Type B pancreatic cell (in vitro differentiated cells): ENCODE measurements around the gene METRN. TPM values are rescaled to one million over a fixed set of nuclear protein-coding genes. Genes with fewer than 3 reads are reported as not detected.
A peak's percentile ranks its signal among the peaks of the same experiment; 100 is the strongest.

Experiments used
- DNase-seq: peaks from one replicate; pipeline ENCODE4 v3.0.0; 2021; ENCODE audit warnings: mixed read lengths; ENCODE audit not compliant: unreplicated experiment; ENCODE audit errors: extremely low spot score
- H3K27ac Mint-ChIP-seq: 2 replicates; pipeline ENCODE4 v1.8.0; 2021; ENCODE audit warnings: mild to moderate bottlenecking, mixed read lengths
- H3K27me3 Mint-ChIP-seq: 2 replicates; pipeline ENCODE4 v1.8.0; 2021; ENCODE audit warnings: mixed read lengths
- H3K36me3 Mint-ChIP-seq: 2 replicates; pipeline ENCODE4 v1.8.0; 2021; ENCODE audit warnings: mixed read lengths
- H3K4me1 Mint-ChIP-seq: one replicate; pipeline ENCODE4 v1.8.0; 2021; ENCODE audit warnings: mixed read lengths; ENCODE audit not compliant: unreplicated experiment
- H3K4me3 Mint-ChIP-seq: 2 replicates; pipeline ENCODE4 v1.8.0; 2021; ENCODE audit warnings: mild to moderate bottlenecking, mixed read lengths
- H3K9me3 Mint-ChIP-seq: 2 replicates; pipeline ENCODE4 v1.8.0; 2021; ENCODE audit warnings: mixed read lengths
- CTCF ChIP-seq: fragments of 200-600 bp; sonication (generic); conservative IDR thresholded peaks from 2 replicates; pipeline ENCODE4 v1.5.0; 2021; ENCODE audit warnings: antibody characterized with exemption, mild to moderate bottlenecking
- total RNA-seq: library from RNA; stranded (reverse); gene quantifications from 2 replicates; pipeline ENCODE4 v1.2.1, GENCODE V29; 2021; ENCODE audit warnings: low replicate concordance

METRN gene
- total RNA-seq, 1 donor from 2014 or later: 97.1 TPM

GRCh38 chr16:726188-726437, 11.2 kb downstream of the METRN start:
- no peak overlapping the region for H3K4me3 Mint-ChIP-seq
- no peak for TF ChIP-seq CTCF
- no peaks in the 10 kb centered on the region for H3K36me3 Mint-ChIP-seq
- no peaks in the 10 kb centered on the region for H3K4me1 Mint-ChIP-seq
- no peak for DNase-seq
- no peaks in the 10 kb centered on the region for H3K27me3 Mint-ChIP-seq
- no peaks in the 10 kb centered on the region for H3K9me3 Mint-ChIP-seq
- peak overlapping the region; percentile 46 for H3K27ac Mint-ChIP-seq

- H3K9me3 Mint-ChIP-seq: no peaks in the 10 kb centered on the region
- no peak for DNase-seq
- H3K27me3 Mint-ChIP-seq: no peaks in the 10 kb centered on the region
- peak within 1 kb of the TSS; percentile 74 for H3K4me3 Mint-ChIP-seq
- TF ChIP-seq CTCF: no peak
- H3K4me1 Mint-ChIP-seq: no peaks in the 10 kb centered on the region
- H3K36me3 Mint-ChIP-seq: no peaks in the 10 kb centered on the region
- peak within 1 kb of the TSS; percentile 46 for H3K27ac Mint-ChIP-seq
Measured at GRCh38 chr16:726438-727290, 11.7 kb downstream of the METRN start, which contains the start of the genes CCDC78 and HAGHL. Gene CCDC78 (minus strand): TSS chr16:726443. CDS start chr16:726367, 76 bp downstream. Gene HAGHL (plus strand): TSS chr16:727106. CDS start chr16:727510, 404 bp downstream.

- H3K27ac Mint-ChIP-seq: no peak overlapping the region
- H3K36me3 Mint-ChIP-seq: no peaks in the 10 kb centered on the region
- no peaks in the 10 kb centered on the region for H3K27me3 Mint-ChIP-seq
- TF ChIP-seq CTCF: no peak
- H3K4me1 Mint-ChIP-seq: no peaks in the 10 kb centered on the region
- DNase-seq: no peak
- H3K9me3 Mint-ChIP-seq: no peaks in the 10 kb centered on the region
- peak overlapping the region; percentile 47 for H3K4me3 Mint-ChIP-seq
Measured at GRCh38 chr16:727291-727977, 12.5 kb downstream of the METRN start.

DNA sequence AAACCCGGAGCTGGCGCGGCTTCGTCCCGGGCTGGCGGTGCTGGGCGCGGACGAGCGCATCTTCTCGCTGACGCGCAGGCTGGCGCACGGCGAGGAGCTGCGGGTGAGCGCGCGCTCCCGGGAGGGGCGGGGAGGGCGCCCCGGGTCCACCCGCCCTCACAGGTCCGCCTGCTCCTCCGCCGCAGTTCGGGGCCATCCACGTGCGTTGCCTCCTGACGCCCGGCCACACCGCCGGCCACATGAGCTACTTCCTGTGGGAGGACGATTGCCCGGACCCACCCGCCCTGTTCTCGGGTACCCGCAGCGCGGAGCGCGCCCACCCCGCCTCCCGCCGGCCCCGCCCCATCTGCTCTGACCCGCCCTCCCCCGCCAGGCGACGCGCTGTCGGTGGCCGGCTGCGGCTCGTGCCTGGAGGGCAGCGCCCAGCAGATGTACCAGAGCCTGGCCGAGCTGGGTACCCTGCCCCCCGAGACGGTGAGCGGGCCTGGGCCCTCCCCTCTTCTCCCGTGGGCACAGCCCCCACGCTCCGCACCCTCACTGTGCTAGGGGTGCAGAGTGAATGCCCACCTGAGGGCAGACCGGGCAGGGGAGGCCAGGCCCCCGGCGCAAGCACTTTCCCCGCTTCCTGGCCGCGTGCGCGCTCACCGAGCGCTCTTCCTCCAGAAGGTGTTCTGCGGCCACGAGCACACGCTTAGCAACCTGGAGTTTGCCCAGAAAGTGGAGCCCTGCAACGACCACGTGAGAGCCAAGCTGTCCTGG, 13.4 kb downstream of the METRN start:
- Mint-ChIP-seq H3K27me3 (no peaks in the 10 kb centered on the region), H3K4me3 (peak overlapping the region; percentile 59), H3K4me1 (no peaks in the 10 kb centered on the region), H3K27ac (no peak overlapping the region), H3K9me3 (no peaks in the 10 kb centered on the region), H3K36me3 (no peaks in the 10 kb centered on the region)
- TF ChIP-seq CTCF: no peak
- no peak for DNase-seq

GRCh38 chr16:728890-729744, 14.2 kb downstream of the METRN start:
- Mint-ChIP-seq H3K36me3 (no peaks in the 10 kb centered on the region), H3K9me3 (no peaks in the 10 kb centered on the region), H3K27ac (no peak overlapping the region), H3K27me3 (no peaks in the 10 kb centered on the region), H3K4me3 (peak overlapping the region; percentile 59), H3K4me1 (no peaks in the 10 kb centered on the region)
- TF ChIP-seq CTCF: no peak
- no peak for DNase-seq
